ENCODE measurements around the gene MYD88. TPM values are rescaled to one million over a fixed set of nuclear protein-coding genes. Genes with fewer than 3 reads are reported as not detected.
A peak's percentile ranks its signal among the peaks of the same experiment; 100 is the strongest.

The MYD88 gene
- total and polyA plus RNA-seq, 2 donors from 2014 or later: 20.8 to 34.5 TPM

DNA sequence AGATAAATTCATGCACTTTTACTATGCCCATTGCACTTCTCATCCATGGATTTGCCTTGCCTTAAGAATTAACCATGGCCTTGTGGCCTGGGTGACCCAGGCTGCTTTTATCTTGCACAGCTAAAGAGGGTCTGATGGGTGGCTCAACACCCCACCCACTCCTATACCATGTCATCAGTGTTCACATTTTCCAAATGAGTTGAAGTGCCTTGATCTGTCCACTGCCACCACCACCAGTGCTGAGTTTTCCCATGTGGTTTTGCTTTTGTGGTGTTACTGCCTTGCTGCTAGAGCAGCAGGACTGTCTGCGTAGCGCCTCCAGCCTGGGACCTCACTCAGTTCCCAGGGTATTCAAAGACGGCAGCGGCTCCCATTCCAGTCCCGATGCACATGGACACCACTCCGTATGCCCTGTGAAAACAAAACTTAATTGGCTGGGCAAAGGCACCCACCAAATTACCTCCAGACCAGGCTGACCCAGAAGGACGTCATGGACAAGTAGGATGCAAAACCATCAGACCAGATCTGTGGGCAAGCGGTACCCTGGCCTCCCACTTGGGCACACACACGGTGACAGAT, 15.7 kb upstream of the MYD88 start:
- FAIRE-seq: no peak
- H3K27ac ChIP-seq (ENCODE audit: low read depth in 2 of 2, low read length in 2 of 2): peak overlapping the region in 1 of 2 donors; percentile 37
- no peak overlapping the region for H3K4me3 ChIP-seq (ENCODE audit: low read length in 3 of 3)
- H3K4me1 ChIP-seq (ENCODE audit: control insufficient read depth in 2 of 3, insufficient read depth in 2 of 3, low read depth in 1 of 3, low read length in 3 of 3): peaks cover 0 to 20% (median 11%) of the 10 kb centered on the region in 3 donors
- no peak overlapping the region for H3K9ac ChIP-seq (ENCODE audit: low read length in 3 of 3)
- no peak for DNase-seq
- H3K9me3 ChIP-seq (ENCODE audit: control insufficient read depth in 2 of 3, insufficient read depth in 1 of 3, low read length in 3 of 3): no peaks in the 10 kb centered on the region
- intact Hi-C loops (cut with DNase I): no loop called here
- peaks cover 0 to 46% (median 42%) of the 10 kb centered on the region in 3 donors for H3K36me3 ChIP-seq (ENCODE audit: control insufficient read depth in 2 of 3, insufficient read depth in 3 of 3, low read length in 3 of 3)
- TF ChIP-seq, protein P1, sequence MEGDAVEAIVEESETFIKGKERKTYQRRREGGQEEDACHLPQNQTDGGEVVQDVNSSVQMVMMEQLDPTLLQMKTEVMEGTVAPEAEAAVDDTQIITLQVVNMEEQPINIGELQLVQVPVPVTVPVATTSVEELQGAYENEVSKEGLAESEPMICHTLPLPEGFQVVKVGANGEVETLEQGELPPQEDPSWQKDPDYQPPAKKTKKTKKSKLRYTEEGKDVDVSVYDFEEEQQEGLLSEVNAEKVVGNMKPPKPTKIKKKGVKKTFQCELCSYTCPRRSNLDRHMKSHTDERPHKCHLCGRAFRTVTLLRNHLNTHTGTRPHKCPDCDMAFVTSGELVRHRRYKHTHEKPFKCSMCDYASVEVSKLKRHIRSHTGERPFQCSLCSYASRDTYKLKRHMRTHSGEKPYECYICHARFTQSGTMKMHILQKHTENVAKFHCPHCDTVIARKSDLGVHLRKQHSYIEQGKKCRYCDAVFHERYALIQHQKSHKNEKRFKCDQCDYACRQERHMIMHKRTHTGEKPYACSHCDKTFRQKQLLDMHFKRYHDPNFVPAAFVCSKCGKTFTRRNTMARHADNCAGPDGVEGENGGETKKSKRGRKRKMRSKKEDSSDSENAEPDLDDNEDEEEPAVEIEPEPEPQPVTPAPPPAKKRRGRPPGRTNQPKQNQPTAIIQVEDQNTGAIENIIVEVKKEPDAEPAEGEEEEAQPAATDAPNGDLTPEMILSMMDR (IDR thresholded peaks at IDR 0.05; ENCODE audit: borderline replicate concordance, extremely low read depth, insufficient read depth): no peak
- no peaks in the 10 kb centered on the region for H3K27me3 ChIP-seq (ENCODE audit: control insufficient read depth, insufficient read depth, low read length)

DNA sequence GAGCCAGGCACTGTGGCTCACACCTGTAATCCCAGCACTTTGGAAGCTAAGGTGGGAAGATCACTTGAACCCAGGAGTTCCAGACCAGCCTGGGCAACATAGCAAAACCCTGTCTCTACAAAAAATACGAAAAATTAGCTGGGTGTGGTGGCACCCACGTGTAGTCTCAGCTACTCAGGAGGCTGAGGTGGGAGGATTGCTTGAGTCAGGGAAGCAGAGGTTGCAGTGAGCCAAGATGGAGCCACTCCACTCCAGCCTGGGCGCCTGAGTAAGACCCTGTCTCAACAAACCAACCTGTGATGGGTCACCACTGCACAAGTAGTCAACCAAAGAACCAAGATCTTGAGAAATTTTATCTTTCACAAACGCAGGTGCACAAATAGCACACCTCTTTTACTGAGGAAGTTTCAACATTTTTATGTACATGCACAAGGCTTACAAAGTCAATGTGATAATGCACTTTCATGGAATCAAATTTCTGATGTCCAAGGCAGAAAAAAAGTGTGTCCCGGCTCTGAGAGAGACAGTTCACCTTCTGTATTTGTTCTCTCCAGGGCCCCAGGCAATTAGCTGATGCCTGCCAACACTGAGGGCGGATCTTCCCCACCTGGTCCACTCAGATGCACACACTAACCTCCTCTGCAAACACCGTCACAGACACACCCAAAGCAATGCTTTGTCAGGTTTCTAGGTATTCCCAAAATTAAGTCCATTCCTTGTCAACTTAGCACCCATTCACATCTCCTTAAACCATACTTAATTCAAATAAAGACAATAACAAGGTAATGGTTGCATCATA, 13.9 kb upstream of the MYD88 start:
- intact Hi-C loops (cut with DNase I): no loop called here
- TF ChIP-seq, protein P1 (IDR thresholded peaks at IDR 0.05; ENCODE audit: borderline replicate concordance, extremely low read depth, insufficient read depth): no peak
- peaks cover 0 to 61% (median 48%) of the 10 kb centered on the region in 3 donors for H3K36me3 ChIP-seq (ENCODE audit: control insufficient read depth in 2 of 3, insufficient read depth in 3 of 3, low read length in 3 of 3)
- peak overlapping the region in 1 of 2 donors; percentile 14 for H3K27ac ChIP-seq (ENCODE audit: low read depth in 2 of 2, low read length in 2 of 2)
- no peak overlapping the region for H3K4me3 ChIP-seq (ENCODE audit: low read length in 3 of 3)
- FAIRE-seq: no peak
- DNase-seq: no peak
- no peaks in the 10 kb centered on the region for H3K27me3 ChIP-seq (ENCODE audit: control insufficient read depth, insufficient read depth, low read length)
- H3K4me1 ChIP-seq (ENCODE audit: control insufficient read depth in 2 of 3, insufficient read depth in 2 of 3, low read depth in 1 of 3, low read length in 3 of 3): peaks cover 0 to 24% (median 18%) of the 10 kb centered on the region in 3 donors
- no peaks in the 10 kb centered on the region for H3K9me3 ChIP-seq (ENCODE audit: control insufficient read depth in 2 of 3, insufficient read depth in 1 of 3, low read length in 3 of 3)
- no peak overlapping the region for H3K9ac ChIP-seq (ENCODE audit: low read length in 3 of 3)

DNA sequence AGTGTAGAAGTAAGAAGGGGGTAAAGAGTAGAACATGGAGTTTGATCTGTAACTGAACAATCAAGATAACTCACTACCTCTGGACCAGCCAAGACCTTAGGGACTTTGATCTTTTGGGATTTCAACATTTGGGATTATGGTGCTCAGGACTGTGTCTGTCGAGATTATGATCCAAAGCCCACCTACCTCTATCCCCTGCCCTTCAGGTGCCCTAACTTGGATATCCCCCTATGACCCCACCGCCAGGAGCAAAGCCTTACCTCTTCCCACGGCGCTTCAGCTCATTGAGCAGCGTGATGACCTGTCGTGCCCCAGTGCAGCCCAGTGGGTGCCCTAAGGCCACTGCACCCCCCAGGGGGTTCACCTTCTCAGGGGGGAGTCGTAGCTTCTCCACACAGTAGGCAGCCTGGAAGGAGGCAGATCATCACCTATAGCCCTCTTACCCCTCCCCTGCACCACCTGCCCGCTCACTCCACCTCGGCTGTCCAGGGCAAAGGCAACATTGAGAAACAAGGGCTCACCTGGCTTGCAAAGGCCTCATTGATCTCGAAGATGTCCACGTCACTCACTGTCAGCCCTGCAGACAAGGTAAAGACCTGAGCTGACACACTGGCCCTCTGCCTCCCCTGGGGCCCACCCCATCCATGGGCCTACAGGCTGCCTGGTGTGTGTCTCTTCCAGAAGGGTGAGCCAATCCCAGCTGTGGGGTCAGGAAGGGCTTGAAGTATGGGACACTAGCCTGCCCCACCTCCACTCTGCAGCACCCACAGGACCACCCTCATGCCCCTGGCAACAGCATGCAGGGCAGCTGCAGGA, 12.9 kb upstream of the MYD88 start:
- DNase-seq: no peak
- intact Hi-C loops (cut with DNase I): no loop called here

More for the DNA sequence above, 12.9 kb upstream of the MYD88 start:
- Histone ChIP-seq H3K9me3 (ENCODE audit: control insufficient read depth in 2 of 3, insufficient read depth in 1 of 3, low read length in 3 of 3) (no peaks in the 10 kb centered on the region), H3K4me3 (ENCODE audit: low read length in 3 of 3) (no peak overlapping the region), H3K9ac (ENCODE audit: low read length in 3 of 3) (no peak overlapping the region), H3K4me1 (ENCODE audit: control insufficient read depth in 2 of 3, insufficient read depth in 2 of 3, low read depth in 1 of 3, low read length in 3 of 3) (peaks cover 0 to 26% (median 20%) of the 10 kb centered on the region in 3 donors), H3K27ac (ENCODE audit: low read depth in 2 of 2, low read length in 2 of 2) (peak overlapping the region; percentile 14 to 66), H3K27me3 (ENCODE audit: control insufficient read depth, insufficient read depth, low read length) (no peaks in the 10 kb centered on the region), H3K36me3 (ENCODE audit: control insufficient read depth in 2 of 3, insufficient read depth in 3 of 3, low read length in 3 of 3) (peaks cover 0 to 62% (median 52%) of the 10 kb centered on the region in 3 donors)
- no peak for FAIRE-seq
- TF ChIP-seq, protein P1 (IDR thresholded peaks at IDR 0.05; ENCODE audit: borderline replicate concordance, extremely low read depth, insufficient read depth): no peak

Data from kidney (tissue), 14 donors.